Endothelial cell of umbilical vein (primary cell): ENCODE results near the gene VEPH1. TPM values are rescaled to one million over a fixed set of nuclear protein-coding genes. Genes with fewer than 3 reads are reported as not detected.

Experiments
- BruUV-seq: library from RNA; stranded (reverse); fragments of 400-500 nt; replicated peaks from 2 replicates; lab custom pipeline; 2021; lab: Mats Ljungman, UMichigan
- CTCF ChIA-PET: fragments of 300-600, 350-600 bp; sonication (Branson Sonifier 250); formaldehyde crosslinking; loops from one replicate; lab custom pipeline; 2021; ENCODE audit warnings: antibody characterized with exemption, inconsistent platforms; lab: Charles Lee
- POLR2A ChIA-PET: fragments of 300-600, 350-600 bp; sonication (Branson Sonifier 250); formaldehyde crosslinking; loops from one replicate; lab custom pipeline; 2021; ENCODE audit warnings: antibody characterized with exemption, inconsistent platforms; lab: Charles Lee
- DNase-seq: peaks from one replicate; pipeline ENCODE4 v3.0.0-alpha.2; 2011; ENCODE audit warnings: low read depth, low spot score
- FAIRE-seq: peaks from 2 replicates; lab custom pipeline; 2011; peaks lifted over from hg19 to GRCh38; lab: Jason Lieb, UNC
- H2AFZ ChIP-seq: 2 replicates; pipeline ENCODE4 v1.6.0; 2012; ENCODE audit warnings: low read depth, low read length, control low read depth, inconsistent platforms
- H3K27ac ChIP-seq: 2 replicates; pipeline ENCODE4 v1.5.1; 2011; ENCODE audit warnings: low read depth, mild to moderate bottlenecking, control low read depth, low read length, moderate library complexity; ENCODE audit not compliant: insufficient read depth
- H3K27me3 ChIP-seq, 2 experiments: 2 replicates each; pipeline versions ENCODE4 v1.6.0 to v1.6.1; 2011; ENCODE audit warnings: low read length in 2 of 2, mixed read lengths in 1 of 2; ENCODE audit not compliant: control insufficient read depth in 2 of 2, insufficient read depth in 2 of 2
- H3K36me3 ChIP-seq, 2 experiments: 2 replicates in 1 of 2; 3 replicates in 1 of 2; pipeline ENCODE4 v1.5.1; 2011; ENCODE audit warnings: low read length in 2 of 2, mild to moderate bottlenecking in 1 of 2, moderate library complexity in 1 of 2; ENCODE audit not compliant: control insufficient read depth in 2 of 2, insufficient read depth in 2 of 2; ENCODE audit errors: extremely low read depth in 1 of 2
- H3K4me1 ChIP-seq: 3 replicates; pipeline ENCODE4 v1.5.1; 2011; ENCODE audit warnings: mild to moderate bottlenecking, low read length; ENCODE audit not compliant: control insufficient read depth, insufficient read depth; ENCODE audit errors: extremely low read depth
- H3K4me2 ChIP-seq: 2 replicates; pipeline ENCODE4 v1.6.1; 2011; ENCODE audit warnings: low read length, control low read depth, mixed read lengths; ENCODE audit not compliant: insufficient read depth
- H3K4me3 ChIP-seq, 3 experiments: fragments of 200-600 bp in 1 of 3; sonication (generic), shearing (Covaris generic) in 1 of 3; replicated peaks in 1 of 3; 2 replicates each; pipeline ENCODE4 v1.5.1; 2011 to 2016; ENCODE audit warnings: control low read depth in 3 of 3, low read length in 3 of 3, mild to moderate bottlenecking in 2 of 3, inconsistent platforms in 1 of 3, low read depth in 1 of 3, moderate library complexity in 1 of 3; ENCODE audit not compliant: insufficient read depth in 1 of 3
- H3K79me2 ChIP-seq: 2 replicates; pipeline ENCODE4 v1.6.0; 2012; ENCODE audit warnings: low read length, inconsistent platforms; ENCODE audit not compliant: control insufficient read depth, insufficient read depth
- H3K9ac ChIP-seq: replicated peaks from 2 replicates; pipeline ENCODE3; 2011; ENCODE audit warnings: low read length, control low read depth; ENCODE audit not compliant: insufficient read depth; ENCODE audit errors: extremely low read depth
- H3K9me1 ChIP-seq: replicated peaks from 3 replicates; pipeline ENCODE4 v1.6.0; 2011; ENCODE audit warnings: mild to moderate bottlenecking, low read length; ENCODE audit not compliant: control insufficient read depth, insufficient read depth; ENCODE audit errors: extremely low read depth
- H3K9me3 ChIP-seq: replicated peaks from 2 replicates; pipeline ENCODE4 v1.5.1; 2012; ENCODE audit warnings: low read length, inconsistent platforms; ENCODE audit not compliant: control insufficient read depth, insufficient read depth
- H4K20me1 ChIP-seq: replicated peaks from 2 replicates; pipeline ENCODE3; 2011; ENCODE audit warnings: mild to moderate bottlenecking, low read length; ENCODE audit not compliant: control insufficient read depth, insufficient read depth; ENCODE audit errors: extremely low read depth
- CTCF ChIP-seq, 2 donors: IDR thresholded peaks; 1 replicate in 1 of 2; 2 replicates in 1 of 2; pipeline ENCODE4 v1.5.1; 2011; ENCODE audit warnings: low read length in 2 of 2, mild to moderate bottlenecking in 2 of 2, moderate library complexity in 2 of 2, control low read depth in 1 of 2, inconsistent platforms in 1 of 2, low read depth in 1 of 2; ENCODE audit not compliant: insufficient read depth in 1 of 2; ENCODE audit errors: extremely low read depth in 1 of 2
- EZH2 ChIP-seq: IDR thresholded peaks from 2 replicates; pipeline ENCODE4 v1.6.1; 2012; ENCODE audit warnings: borderline replicate concordance, low read depth, mild to moderate bottlenecking, moderate library complexity, low read length, inconsistent platforms; ENCODE audit not compliant: severe bottlenecking
- FOS ChIP-seq: IDR thresholded peaks from 2 replicates; pipeline ENCODE4 v1.6.1; 2011; ENCODE audit warnings: mild to moderate bottlenecking, low read length, moderate library complexity, borderline replicate concordance; ENCODE audit not compliant: insufficient read depth
- GATA2 ChIP-seq: IDR thresholded peaks from 2 replicates; pipeline ENCODE4 v1.7.0; 2011; ENCODE audit warnings: low read depth, mild to moderate bottlenecking, moderate library complexity, mixed read lengths, low read length; ENCODE audit not compliant: insufficient read length, insufficient read depth
- MAX ChIP-seq: IDR thresholded peaks from 2 replicates; pipeline ENCODE4 v1.6.1; 2011; ENCODE audit not compliant: insufficient read depth, insufficient read length
- MYC ChIP-seq: IDR thresholded peaks from one replicate; pipeline ENCODE4 v1.6.1; 2011; ENCODE audit warnings: mild to moderate bottlenecking, low read depth, low read length
- dilution Hi-C: fragments of 300-500 bp; cut with MboI; formaldehyde crosslinking; loops from one replicate; pipeline ENCODE4 v1.15.0; 2019; ENCODE audit warnings: low sequenced_read_pairs; ENCODE audit not compliant: extremely low pct_ligation_motif_present
- intact Hi-C: fragments of 100-400 bp; cut with micrococcal nuclease; formaldehyde crosslinking; loops from one replicate; pipeline ENCODE4 v1.10.0; 2022
- polyA plus RNA-seq, 4 experiments: library from polyadenylated mRNA; depleted of rRNA in 3 of 4; stranded (reverse) in 3 of 4; unstranded in 1 of 4; fragments of >200 nt; gene quantifications; 2 replicates each; pipeline versions ENCODE4 v1.2.1 to v1.2.3, GENCODE V29; 2011 to 2012; ENCODE audit warnings: missing spikeins in 1 of 4
- total RNA-seq: library from RNA; stranded (reverse); gene quantifications from 2 replicates; pipeline ENCODE4 v1.2.3, GENCODE V29; 2021

The VEPH1 gene
- total and polyA plus RNA-seq, 2 donors (not counting 3 experiments of a cell fraction or from before 2014, with no cell fraction given): 42.9 to 136 TPM

- Histone ChIP-seq H2AFZ (no peak overlapping the region), H3K9ac (no peak overlapping the region), H3K9me3 (no peaks in the 10 kb centered on the region), H3K9me1 (no peaks in the 10 kb centered on the region), H3K4me1 (peaks cover 23% of the 10 kb centered on the region), H3K36me3 (no peaks in the 10 kb centered on the region), H3K27ac (peak overlapping the region; percentile 39), H3K4me2 (no peak overlapping the region), H4K20me1 (no peaks in the 10 kb centered on the region), H3K4me3 (no peak overlapping the region), H3K79me2 (no peaks in the 10 kb centered on the region), H3K27me3 (no peaks in the 10 kb centered on the region)
- BruUV-seq: no TSS peak
- intact Hi-C loops (no loop called here), dilution Hi-C loops (no loop called here)
- DNase-seq: peak; percentile 54
- TF ChIP-seq MAX (no peak), GATA2 (no peak), CTCF (IDR thresholded peaks at IDR 0.05; ENCODE audit: extremely low read depth in 1 of 2, insufficient read depth in 1 of 2, low read depth in 1 of 2, low read length in 2 of 2) (no peak), MYC (no peak), EZH2 (no peak), FOS (no peak)
- POLR2A ChIA-PET: no interaction called here
- CTCF ChIA-PET: interaction anchor here (2.0 kb wide), 1 partner anchor 43 kb away, joined by 5 read pairs; no protein-coding TSS in a partner anchor
- FAIRE-seq: peak; percentile 4
Observed at GRCh38 chr3:157247391-157247790, 255.8 kb downstream of the VEPH1 start.
